IMR-90 (cell line): ENCODE results near the gene DMAC2.

Source experiments
- BHLHE40 ChIP-seq: fragments of 150-350 bp; IDR thresholded peaks from 2 replicates; pipeline ENCODE4 v1.6.1; 2016; ENCODE audit warnings: mild to moderate bottlenecking, low read depth, low read length
- CTCF ChIP-seq: conservative IDR thresholded peaks from 2 replicates; pipeline ENCODE4 v1.5.1; 2012; ENCODE audit warnings: mild to moderate bottlenecking, low read depth, low read length, improper control_type of control experiment
- ELK1 ChIP-seq: fragments of 150-350 bp; IDR thresholded peaks from 2 replicates; pipeline ENCODE4 v1.6.1; 2016; ENCODE audit warnings: low read depth, mild to moderate bottlenecking, low read length, moderate library complexity, borderline replicate concordance
- FOS ChIP-seq: fragments of 150-350 bp; IDR thresholded peaks from 2 replicates; pipeline ENCODE4 v1.6.1; 2016; ENCODE audit warnings: low read depth, low read length
- MAZ ChIP-seq: IDR thresholded peaks from 2 replicates; pipeline ENCODE4 v1.6.1; 2012; ENCODE audit warnings: low read depth, mild to moderate bottlenecking, low read length, improper control_type of control experiment, moderate library complexity, borderline replicate concordance
- POLR2A ChIP-seq: IDR thresholded peaks from 2 replicates; pipeline ENCODE4 v1.6.1; 2012; ENCODE audit warnings: mild to moderate bottlenecking, low read depth, low read length
- RFX5 ChIP-seq: IDR thresholded peaks from 2 replicates; pipeline ENCODE4 v1.8.0; 2012; ENCODE audit warnings: low read depth, mild to moderate bottlenecking, low read length, moderate library complexity
- SMC3 ChIP-seq: fragments of 150-350 bp; IDR thresholded peaks from 2 replicates; pipeline ENCODE4 v1.6.1; 2016; ENCODE audit warnings: low read depth, mild to moderate bottlenecking, antibody characterized with exemption, low read length, moderate library complexity

GRCh38 chr19:41427647-41428480 is 11.8 kb downstream of the DMAC2 start:
- TF ChIP-seq CTCF (no peak), RFX5 (no peak), ELK1 (no peak), BHLHE40 (no peak), MAZ (no peak), FOS (no peak), POLR2A (no peak), SMC3 (no peak)
